Trophoblast cell (in vitro differentiated cells and primary cell): Measurements from ENCODE around the gene CLASRP.

Source experiments
- DNase-seq, 2 donors: peaks; one replicate each; pipeline ENCODE4 v3.0.0-alpha.2; 2016
- H2AFZ ChIP-seq: 2 replicates; pipeline ENCODE4 v1.6.1; 2013; ENCODE audit warnings: low read length, moderate library complexity, mild to moderate bottlenecking; ENCODE audit not compliant: insufficient read depth, poor library complexity
- H2AK5ac ChIP-seq: 2 replicates; pipeline ENCODE4 v1.6.1; 2013; ENCODE audit warnings: mild to moderate bottlenecking, low read length
- H2BK120ac ChIP-seq: 2 replicates; pipeline ENCODE4 v1.6.1; 2013; ENCODE audit warnings: low read length, mild to moderate bottlenecking, moderate library complexity; ENCODE audit not compliant: insufficient read depth, poor library complexity
- H2BK12ac ChIP-seq: 2 replicates; pipeline ENCODE4 v1.6.1; 2013; ENCODE audit warnings: mild to moderate bottlenecking, low read length, moderate library complexity
- H2BK5ac ChIP-seq: 2 replicates; pipeline ENCODE4 v1.6.1; 2013; ENCODE audit warnings: low read length, low read depth, moderate library complexity, mild to moderate bottlenecking; ENCODE audit not compliant: poor library complexity
- H3K14ac ChIP-seq: 2 replicates; pipeline ENCODE4 v1.6.1; 2013; ENCODE audit warnings: mild to moderate bottlenecking, low read length
- H3K18ac ChIP-seq: 2 replicates; pipeline ENCODE4 v1.6.1; 2013; ENCODE audit warnings: mild to moderate bottlenecking, low read length
- H3K23ac ChIP-seq: 2 replicates; pipeline ENCODE4 v1.6.1; 2013; ENCODE audit warnings: low read length
- H3K27ac ChIP-seq: 2 replicates; pipeline ENCODE4 v1.5.1; 2013; ENCODE audit warnings: low read depth, mild to moderate bottlenecking, inconsistent platforms, low read length, moderate library complexity
- H3K27me3 ChIP-seq: 2 replicates; pipeline ENCODE4 v1.6.1; 2013; ENCODE audit warnings: inconsistent platforms, mild to moderate bottlenecking, low read length, moderate library complexity; ENCODE audit not compliant: insufficient read depth
- H3K36me3 ChIP-seq, 2 experiments: 1 replicate in 1 of 2; 2 replicates in 1 of 2; pipeline ENCODE4 v1.6.1; 2013; ENCODE audit warnings: low read length in 2 of 2, mild to moderate bottlenecking in 2 of 2, moderate library complexity in 1 of 2; ENCODE audit not compliant: insufficient read depth in 2 of 2, control insufficient read depth in 1 of 2
- H3K4ac ChIP-seq: 2 replicates; pipeline ENCODE4 v1.6.1; 2013; ENCODE audit warnings: low read depth, mild to moderate bottlenecking, low read length, moderate library complexity
- H3K4me1 ChIP-seq, 2 experiments: 1 replicate in 1 of 2; 2 replicates in 1 of 2; pipeline ENCODE4 v1.6.1; 2013; ENCODE audit warnings: low read length in 2 of 2, mild to moderate bottlenecking in 2 of 2, moderate library complexity in 1 of 2; ENCODE audit not compliant: insufficient read depth in 2 of 2, control insufficient read depth in 1 of 2
- H3K4me2 ChIP-seq: 2 replicates; pipeline ENCODE4 v1.6.1; 2013; ENCODE audit warnings: inconsistent platforms, mild to moderate bottlenecking, low read length, moderate library complexity
- H3K4me3 ChIP-seq: 2 replicates; pipeline ENCODE4 v1.5.1; 2013; ENCODE audit warnings: mild to moderate bottlenecking, low read depth, low read length, inconsistent platforms
- H3K79me1 ChIP-seq: one replicate; pipeline ENCODE4 v1.6.1; 2013; ENCODE audit warnings: low read length
- H3K79me2 ChIP-seq: 2 replicates; pipeline ENCODE4 v1.6.1; 2013; ENCODE audit warnings: low read length, mild to moderate bottlenecking; ENCODE audit not compliant: control insufficient read depth, insufficient read depth, poor library complexity
- H3K9ac ChIP-seq: 2 replicates; pipeline ENCODE4 v1.6.1; 2013; ENCODE audit warnings: mild to moderate bottlenecking, low read length
- H3K9me3 ChIP-seq: 2 replicates; pipeline ENCODE4 v1.6.1; 2013; ENCODE audit warnings: low read depth, mild to moderate bottlenecking, control low read depth, inconsistent platforms, low read length; ENCODE audit not compliant: insufficient read depth
- H4K12ac ChIP-seq: 2 replicates; pipeline ENCODE4 v1.6.1; 2013; ENCODE audit warnings: low read depth, mild to moderate bottlenecking, low read length, moderate library complexity
- H4K8ac ChIP-seq: 2 replicates; pipeline ENCODE4 v1.6.1; 2013; ENCODE audit warnings: low read depth, mild to moderate bottlenecking, low read length, moderate library complexity
- H4K91ac ChIP-seq: one replicate; pipeline ENCODE4 v1.6.1; 2013; ENCODE audit warnings: low read depth, mild to moderate bottlenecking, low read length, moderate library complexity
- WGBS: extraction: QIAGEN DNeasy Blood & Tissue Kit; methylation state at CpG from one replicate; pipeline ENCODE4 v1.1.7; 2013; ENCODE audit warnings: missing lambda C conversion rate; ENCODE audit not compliant: insufficient read length, insufficient coverage; ENCODE audit errors: extremely low coverage; 5-methylcytosine and 5-hydroxymethylcytosine counted together

Gene CLASRP

GRCh38 chr19:45023048-45023447 is 15.8 kb upstream of the CLASRP start:
- H2BK12ac ChIP-seq, result no peak overlapping the region
- no peak overlapping the region for H4K8ac ChIP-seq
- H2AK5ac ChIP-seq, result no peak overlapping the region
- no peak overlapping the region for H3K9ac ChIP-seq
- no peak for DNase-seq
- H3K9me3 ChIP-seq, result peaks cover 1% of the 10 kb centered on the region
- no peak overlapping the region for H2AFZ ChIP-seq
- WGBS, result no CpG with 5 or more reads among the region's 4 CpGs
- H3K4me3 ChIP-seq, result no peak overlapping the region
- H3K14ac ChIP-seq, result no peak overlapping the region
- no peak overlapping the region for H3K4me2 ChIP-seq
- H4K91ac ChIP-seq, result no peak overlapping the region
- no peak overlapping the region for H3K23ac ChIP-seq
- no peaks in the 10 kb centered on the region for H3K27me3 ChIP-seq
- H3K79me2 ChIP-seq, result no peaks in the 10 kb centered on the region
- H3K4ac ChIP-seq, result no peak overlapping the region
- H2BK5ac ChIP-seq, result no peak overlapping the region
- no peak overlapping the region for H2BK120ac ChIP-seq
- H3K36me3 ChIP-seq, result peaks cover 0 to 2% of the 10 kb centered on the region in 2 experiments
- no peak overlapping the region for H3K18ac ChIP-seq
- H3K4me1 ChIP-seq, result no peaks in the 10 kb centered on the region
- no peaks in the 10 kb centered on the region for H3K79me1 ChIP-seq
- H4K12ac ChIP-seq, result no peak overlapping the region
- H3K27ac ChIP-seq, result no peak overlapping the region

GRCh38 chr19:45025264-45025663 is 13.6 kb upstream of the CLASRP start:
- Histone ChIP-seq H3K27ac (no peak overlapping the region), H3K4me3 (no peak overlapping the region), H3K9ac (no peak overlapping the region), H2AK5ac (no peak overlapping the region), H3K4me2 (no peak overlapping the region), H4K8ac (no peak overlapping the region), H2BK120ac (no peak overlapping the region), H3K23ac (no peak overlapping the region), H3K27me3 (no peaks in the 10 kb centered on the region), H3K79me2 (no peaks in the 10 kb centered on the region), H3K79me1 (no peaks in the 10 kb centered on the region), H4K91ac (no peak overlapping the region), H2BK12ac (no peak overlapping the region), H4K12ac (no peak overlapping the region), H2AFZ (no peak overlapping the region), H3K4me1 (no peaks in the 10 kb centered on the region), H2BK5ac (no peak overlapping the region), H3K14ac (no peak overlapping the region), H3K9me3 (peaks cover 1% of the 10 kb centered on the region), H3K4ac (no peak overlapping the region), H3K18ac (no peak overlapping the region), H3K36me3 (peaks cover 6% of the 10 kb centered on the region in 2 experiments)
- no peak for DNase-seq
- WGBS, result no CpG with 5 or more reads among the region's 9 CpGs

GRCh38 chr19:45027371-45027770 is 11.5 kb upstream of the CLASRP start:
- H4K8ac ChIP-seq, result no peak overlapping the region
- H4K91ac ChIP-seq, result no peak overlapping the region
- H3K4me2 ChIP-seq, result no peak overlapping the region
- H3K27ac ChIP-seq, result no peak overlapping the region
- no peak overlapping the region for H3K14ac ChIP-seq
- no peak overlapping the region for H2BK5ac ChIP-seq
- no peak for DNase-seq
- H3K4ac ChIP-seq, result no peak overlapping the region
- H3K23ac ChIP-seq, result no peak overlapping the region
- H3K9me3 ChIP-seq, result peaks cover 1% of the 10 kb centered on the region
- no peaks in the 10 kb centered on the region for H3K27me3 ChIP-seq
- H2AK5ac ChIP-seq, result no peak overlapping the region
- no peak overlapping the region for H2BK12ac ChIP-seq
- H3K79me2 ChIP-seq, result no peaks in the 10 kb centered on the region
- peaks cover 6 to 8% of the 10 kb centered on the region in 2 experiments for H3K36me3 ChIP-seq
- no peak overlapping the region for H3K9ac ChIP-seq
- no peaks in the 10 kb centered on the region for H3K4me1 ChIP-seq
- no peak overlapping the region for H3K4me3 ChIP-seq
- no peak overlapping the region for H3K18ac ChIP-seq
- H4K12ac ChIP-seq, result no peak overlapping the region
- no peaks in the 10 kb centered on the region for H3K79me1 ChIP-seq
- WGBS, result no CpG with 5 or more reads among the region's 2 CpGs
- no peak overlapping the region for H2BK120ac ChIP-seq
- no peak overlapping the region for H2AFZ ChIP-seq

- Histone ChIP-seq H4K12ac (no peak overlapping the region), H3K79me1 (no peaks in the 10 kb centered on the region), H3K4me1 (no peaks in the 10 kb centered on the region), H3K79me2 (no peaks in the 10 kb centered on the region), H3K14ac (no peak overlapping the region), H2BK5ac (no peak overlapping the region), H3K4ac (no peak overlapping the region), H4K91ac (no peak overlapping the region), H3K9me3 (peaks cover 3% of the 10 kb centered on the region), H4K8ac (no peak overlapping the region), H3K27ac (no peak overlapping the region), H3K4me2 (no peak overlapping the region), H2AFZ (no peak overlapping the region), H3K27me3 (no peaks in the 10 kb centered on the region), H2BK12ac (no peak overlapping the region), H3K36me3 (peaks cover 12 to 23% of the 10 kb centered on the region in 2 experiments), H3K9ac (no peak overlapping the region), H3K4me3 (no peak overlapping the region), H3K23ac (no peak overlapping the region), H2AK5ac (no peak overlapping the region), H3K18ac (no peak overlapping the region), H2BK120ac (no peak overlapping the region)
- WGBS, result no CpG with 5 or more reads among the region's 6 CpGs
- no peak for DNase-seq
Measured at GRCh38 chr19:45030825-45031224, 8.0 kb upstream of the CLASRP start.
